SK-N-MC (cell line): Measurements from ENCODE around the gene RHOU.

Source experiments
- EZH2 ChIP-seq: fragments of 200-600 bp; sonication (generic); IDR thresholded peaks from one replicate; pipeline ENCODE4 v1.6.1; 2017; ENCODE audit warnings: antibody characterized with exemption
- POLR2AphosphoS5 ChIP-seq: IDR thresholded peaks from 2 replicates; pipeline ENCODE4 v1.6.1; 2012; ENCODE audit warnings: mild to moderate bottlenecking, low read depth, low read length, borderline replicate concordance

GRCh38 chr1:228748431-228748830 lies 13.2 kb downstream of the RHOU start:
- no peak for TF ChIP-seq POLR2AphosphoS5
- TF ChIP-seq EZH2, result no peak
